GM21515 (cell line): ENCODE measurements around the gene C2CD3.

Source experiments
- ATAC-seq: cut with Tn5 transposase; IDR thresholded peaks from one replicate; pipeline ENCODE4 v1.9.1; 2021; ENCODE audit not compliant: unreplicated experiment

The C2CD3 gene

DNA sequence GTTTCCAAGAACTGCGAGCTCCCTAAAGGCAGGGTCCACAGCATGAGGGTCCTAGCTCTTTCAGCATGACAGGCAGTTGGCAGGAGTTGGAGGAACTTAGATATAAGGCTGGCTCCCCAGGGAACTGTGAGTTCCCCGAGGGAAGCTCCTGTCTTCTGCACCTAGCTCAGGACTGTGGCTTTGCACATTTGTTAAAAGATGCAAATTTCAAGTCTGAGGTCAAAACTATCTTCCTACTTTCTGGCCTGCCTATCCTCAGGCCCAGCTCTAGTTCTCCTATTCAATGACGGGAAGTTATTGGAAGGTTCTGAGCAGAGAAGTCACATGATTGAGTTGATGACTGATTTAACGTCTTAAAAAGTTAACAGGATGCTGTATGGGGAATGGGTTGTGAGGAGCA is 150.3 kb downstream of the C2CD3 start:
- ATAC-seq = peak; percentile 59

DNA sequence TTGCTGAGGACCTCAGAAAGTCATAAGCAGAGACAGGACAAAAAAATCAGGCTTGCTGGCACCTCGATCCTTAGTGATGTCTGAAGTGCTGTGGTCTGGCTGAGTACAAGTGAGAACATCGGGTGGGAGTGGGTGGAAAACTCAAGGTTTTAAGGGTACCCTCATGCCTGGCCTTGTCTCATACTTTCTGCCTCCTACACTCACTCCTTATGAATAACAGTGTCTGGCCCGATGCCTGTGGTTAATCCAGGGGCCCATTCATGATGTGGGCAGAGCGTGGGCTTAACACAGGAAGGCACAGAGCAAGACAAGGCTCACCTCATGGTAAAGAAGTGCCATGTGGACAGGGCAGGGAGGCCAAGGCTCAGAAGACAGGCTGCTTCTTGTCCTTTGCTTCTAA is 150.9 kb downstream of the C2CD3 start:
- ATAC-seq = no peak

DNA sequence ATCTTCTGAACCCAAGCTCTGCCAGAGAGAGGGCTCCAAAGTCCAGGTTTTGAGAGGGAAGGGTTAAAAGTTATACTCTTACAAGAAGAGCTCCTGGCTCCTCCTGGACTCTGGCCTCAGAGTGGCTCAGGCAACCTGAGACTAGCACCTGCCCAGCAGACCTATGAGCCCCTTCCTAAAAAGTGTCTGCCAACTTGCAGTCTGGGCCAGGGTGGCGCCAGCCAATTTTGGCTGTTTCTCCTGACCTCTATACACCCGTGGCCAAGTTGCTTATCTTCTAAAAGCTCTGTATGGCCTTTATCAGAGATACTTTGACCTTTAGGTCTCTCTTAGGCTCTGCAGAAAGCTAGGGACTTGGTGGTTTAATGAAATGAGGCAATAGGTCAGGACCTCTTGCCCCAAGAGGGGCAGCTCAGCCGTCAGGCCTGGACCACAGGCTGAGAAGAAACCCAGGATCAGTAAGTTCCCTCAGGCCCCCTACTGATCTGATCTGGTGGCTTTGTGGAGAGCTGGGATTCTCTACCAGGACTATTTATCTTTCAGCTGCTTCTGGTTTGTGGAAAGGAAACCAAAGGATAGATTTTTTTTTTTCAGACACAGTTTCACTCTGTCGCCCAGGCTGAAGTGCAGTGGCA is 151.6 kb downstream of the C2CD3 start:
- ATAC-seq = no peak

DNA sequence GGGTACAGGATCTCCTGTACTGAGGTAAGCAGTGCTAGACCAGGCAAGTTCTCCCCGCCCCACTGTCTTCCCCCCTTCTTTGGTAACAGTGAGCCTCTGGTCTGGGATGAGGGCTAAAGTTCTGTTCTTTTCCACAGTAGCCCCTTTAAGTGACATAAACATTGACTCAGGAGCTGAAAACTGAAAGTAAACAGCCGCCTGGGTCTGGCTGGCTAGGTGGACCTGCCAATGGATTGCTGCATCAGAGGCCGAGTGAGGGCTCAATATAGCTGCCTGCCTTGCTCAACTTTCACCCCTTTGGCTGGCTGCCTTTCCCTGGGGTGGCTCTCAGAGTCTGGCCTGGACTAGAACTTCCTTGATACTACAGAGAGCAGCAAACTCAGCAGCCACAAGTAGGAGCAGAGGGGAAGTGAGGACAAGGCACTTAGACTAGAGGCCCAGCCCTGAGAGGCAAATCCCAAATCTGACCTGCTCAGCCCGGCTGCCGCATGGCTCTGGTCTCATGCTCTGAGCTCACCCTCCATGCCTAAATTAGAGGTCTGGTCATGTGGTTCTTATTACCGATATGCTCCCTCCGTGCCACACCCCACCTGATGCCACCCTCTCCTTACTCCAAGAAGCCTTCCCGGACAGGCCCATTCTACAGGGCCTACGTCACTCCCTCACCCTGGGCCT is 152.3 kb downstream of the C2CD3 start:
- ATAC-seq = no peak

DNA sequence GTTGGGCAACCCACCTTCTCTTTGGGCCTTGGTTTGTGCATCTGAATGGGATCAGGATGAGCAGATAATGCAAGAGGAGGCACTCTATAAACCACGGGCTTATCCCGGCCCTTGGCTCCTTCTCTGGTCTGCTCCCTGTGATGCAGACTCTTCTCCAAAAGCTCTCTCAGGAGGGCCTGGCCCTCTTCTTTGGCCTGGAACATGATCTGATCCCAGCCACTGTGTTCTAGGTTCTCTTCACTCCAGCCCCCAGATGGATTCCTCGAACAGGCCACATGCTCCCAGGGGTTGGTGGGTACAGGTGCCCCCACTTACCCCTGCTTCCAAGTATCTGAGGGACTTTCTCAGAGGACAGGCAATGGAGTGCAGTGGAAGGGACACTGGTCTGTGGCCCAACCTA is 153.2 kb downstream of the C2CD3 start:
- no peak for ATAC-seq

DNA sequence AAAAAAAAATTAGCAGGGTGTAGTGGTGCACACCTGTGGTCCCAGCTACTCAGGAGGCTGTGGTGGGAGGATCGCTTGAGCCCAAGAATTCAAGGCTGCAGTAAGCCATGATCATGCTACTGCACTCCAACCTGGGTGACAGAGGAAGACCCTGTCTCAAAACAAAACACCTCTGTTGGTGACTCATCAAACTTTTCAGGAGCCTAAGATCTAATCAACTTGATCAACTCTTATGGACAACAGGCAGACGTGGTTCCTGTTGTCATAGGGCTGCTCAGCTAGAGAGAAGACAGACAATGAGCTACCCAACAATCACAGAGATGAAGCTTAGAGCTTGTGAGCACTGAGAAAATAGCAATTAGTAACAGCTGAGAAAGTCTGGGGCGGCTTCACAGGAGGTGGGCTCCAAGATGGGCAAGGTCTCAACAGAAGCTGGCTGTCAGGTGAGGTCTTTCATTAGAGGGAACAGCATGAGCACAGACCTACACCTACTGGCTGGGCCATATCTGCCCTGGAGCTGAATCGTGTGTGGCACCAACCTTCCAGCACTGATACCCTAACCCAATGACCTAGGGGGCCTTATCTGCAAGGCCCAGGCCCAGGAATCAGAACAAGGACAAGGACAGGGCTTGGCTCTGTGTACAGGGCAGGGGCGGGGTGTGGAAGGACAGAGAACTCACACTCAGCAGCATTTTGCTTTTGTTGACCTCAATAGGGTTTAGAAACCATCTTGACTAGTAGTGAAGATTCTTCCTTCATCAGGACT is 154.7 kb downstream of the C2CD3 start:
- no peak for ATAC-seq

DNA sequence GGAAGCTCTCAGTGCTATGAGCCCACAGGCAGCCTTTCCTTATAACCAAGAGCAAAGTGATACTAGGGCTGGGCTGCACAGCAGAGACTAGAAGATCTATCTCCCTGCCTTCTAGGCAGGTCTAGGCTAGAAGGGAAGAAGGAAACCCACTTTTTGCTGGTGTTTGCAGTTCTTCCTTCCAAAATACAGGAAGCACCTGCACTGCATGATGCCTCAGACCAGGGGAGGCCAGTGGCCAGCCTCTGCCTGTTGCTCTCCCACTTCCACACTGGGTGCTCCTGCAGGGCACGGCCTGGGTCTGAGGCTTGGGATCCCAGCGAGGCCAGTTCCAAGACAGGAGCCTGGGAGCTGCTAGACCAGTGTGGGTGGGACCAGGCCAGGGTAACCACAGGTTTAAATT is 155.9 kb downstream of the C2CD3 start:
- ATAC-seq = no peak

DNA sequence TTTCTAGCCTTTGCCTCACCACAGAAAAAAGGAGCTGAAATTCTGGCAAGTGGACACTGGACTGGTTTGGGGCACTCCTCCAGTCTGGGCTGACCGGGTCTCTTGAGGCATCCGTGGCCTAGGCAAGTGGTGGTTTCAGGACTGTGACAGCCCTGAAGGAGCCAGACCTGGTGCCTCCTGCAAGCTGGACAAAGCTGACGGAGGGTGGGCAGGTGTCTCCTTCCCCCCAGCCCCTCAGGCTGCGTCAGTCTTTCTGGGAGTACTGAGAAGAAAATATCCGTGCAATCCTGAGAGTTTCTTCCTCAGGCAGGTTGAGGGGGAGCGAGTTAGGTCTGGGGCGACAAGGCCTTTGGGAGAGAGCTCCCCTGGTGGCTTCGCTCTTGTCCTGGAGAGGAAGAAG is 157.7 kb downstream of the C2CD3 start:
- ATAC-seq = no peak

DNA sequence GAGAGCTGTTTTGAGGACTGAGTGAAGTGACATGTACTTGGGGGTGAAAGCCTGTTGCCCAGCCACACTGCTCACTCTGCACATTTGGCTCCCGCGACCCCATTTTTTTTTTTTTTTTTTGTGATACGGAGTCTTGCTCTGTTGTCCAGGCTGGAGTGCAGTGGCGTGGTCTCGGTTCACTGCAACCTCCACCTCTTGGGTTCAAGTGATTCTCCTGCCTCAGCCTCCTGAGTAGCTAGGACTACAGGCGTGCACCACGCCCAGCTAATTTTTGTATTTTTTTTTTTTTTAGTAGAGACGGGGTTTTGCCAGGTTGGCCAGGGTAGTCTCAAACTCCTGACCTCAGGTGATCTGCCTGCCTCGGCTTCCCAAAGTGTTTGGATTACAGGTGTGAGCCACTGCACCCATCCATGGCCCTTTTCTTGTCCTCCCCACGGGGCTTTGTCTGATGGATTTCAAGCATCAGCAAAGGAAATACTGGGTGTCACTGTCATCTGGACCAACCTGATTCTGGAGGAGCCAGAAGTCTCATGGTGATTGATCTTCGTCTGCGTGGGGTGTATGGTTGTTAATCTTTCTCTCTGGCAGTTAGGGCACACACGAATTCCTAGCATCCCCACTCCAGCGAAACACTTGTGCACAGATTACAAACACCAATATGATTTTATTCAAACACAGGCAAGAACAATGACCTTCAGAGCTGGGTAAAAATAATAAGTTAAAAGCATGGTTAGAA is 158.6 kb downstream of the C2CD3 start:
- no peak for ATAC-seq

DNA sequence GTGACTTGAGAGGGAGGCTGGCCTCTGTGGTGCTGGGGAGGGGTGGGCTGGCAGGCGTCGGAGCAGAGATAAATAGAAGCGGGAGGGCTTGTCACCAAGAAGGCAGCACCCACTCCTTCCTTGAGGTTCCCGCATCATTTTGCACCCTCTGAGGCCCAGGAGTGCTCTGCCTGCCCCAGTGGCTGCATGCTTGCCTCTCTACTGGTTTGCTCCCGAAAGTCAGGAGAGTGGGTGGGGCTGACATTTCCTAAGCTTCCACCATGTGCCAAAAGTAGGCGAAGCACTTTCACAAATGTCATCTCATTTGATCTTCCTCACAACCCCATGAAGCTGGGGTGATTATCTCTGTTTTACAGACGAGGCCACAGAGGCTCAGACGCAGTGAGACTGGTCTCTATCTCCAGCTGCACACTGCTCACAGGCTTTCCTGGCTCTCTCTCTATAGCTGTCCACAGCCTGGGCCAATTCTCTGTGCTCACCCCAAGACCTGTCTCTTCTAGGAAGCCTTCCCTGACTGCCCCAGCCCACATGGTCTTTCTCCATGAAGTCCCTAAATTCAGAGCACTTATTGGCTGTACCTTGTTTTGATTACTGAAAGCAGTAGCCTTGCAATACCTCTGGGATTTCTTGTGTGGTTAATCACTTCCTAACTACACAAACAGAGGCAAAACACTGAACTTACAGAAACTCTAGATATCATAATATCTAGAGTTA is 159.3 kb downstream of the C2CD3 start:
- peak; percentile 82 for ATAC-seq

DNA sequence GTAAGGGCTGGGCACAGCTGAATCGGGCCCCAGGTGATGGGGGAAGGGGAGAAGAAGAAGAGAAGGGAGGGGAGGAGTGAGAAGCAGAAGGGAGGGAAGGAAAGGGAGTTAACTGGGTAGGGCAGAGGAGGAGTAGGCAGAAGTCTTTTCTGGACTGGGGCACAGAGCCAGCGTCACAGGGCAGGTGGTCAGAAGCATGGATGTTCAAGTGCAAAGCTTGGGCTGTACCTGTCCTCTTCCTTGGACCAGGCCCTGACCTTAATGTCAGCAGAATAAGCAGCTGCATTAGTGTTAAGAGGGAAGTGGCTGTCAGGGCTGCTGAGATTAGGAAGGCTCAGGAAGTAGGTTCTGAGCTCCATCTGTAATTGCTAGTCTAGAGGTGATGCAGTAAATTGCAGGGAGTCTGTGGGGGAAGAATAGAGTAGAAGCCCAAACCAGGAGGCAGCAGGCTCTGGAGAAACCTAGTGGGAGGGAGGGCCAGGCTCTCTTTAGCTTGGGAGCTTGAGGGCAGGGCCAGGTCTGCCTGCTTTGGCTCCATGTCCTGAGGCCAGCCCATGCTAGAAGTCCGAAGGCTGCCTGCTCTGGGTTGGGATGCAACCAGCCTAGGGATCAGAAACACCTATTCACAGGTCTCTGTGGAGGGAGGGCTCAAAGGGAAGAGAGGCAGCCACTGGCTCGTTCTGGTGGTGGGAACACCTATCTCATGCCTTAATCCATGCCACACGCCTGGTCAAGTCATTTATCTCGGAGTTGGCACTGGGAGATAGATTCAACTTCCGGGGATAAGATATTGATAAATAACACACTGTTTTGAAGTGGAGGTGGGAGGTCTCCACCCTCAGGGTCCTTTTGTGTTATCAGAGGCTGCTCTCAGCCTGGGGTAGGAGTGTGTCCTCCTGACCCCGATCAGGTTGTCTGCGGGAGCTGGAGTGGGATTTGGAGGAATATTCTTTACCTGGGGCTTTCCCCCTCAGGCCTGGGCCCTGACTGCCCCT is 160.2 kb downstream of the C2CD3 start:
- no peak for ATAC-seq

DNA sequence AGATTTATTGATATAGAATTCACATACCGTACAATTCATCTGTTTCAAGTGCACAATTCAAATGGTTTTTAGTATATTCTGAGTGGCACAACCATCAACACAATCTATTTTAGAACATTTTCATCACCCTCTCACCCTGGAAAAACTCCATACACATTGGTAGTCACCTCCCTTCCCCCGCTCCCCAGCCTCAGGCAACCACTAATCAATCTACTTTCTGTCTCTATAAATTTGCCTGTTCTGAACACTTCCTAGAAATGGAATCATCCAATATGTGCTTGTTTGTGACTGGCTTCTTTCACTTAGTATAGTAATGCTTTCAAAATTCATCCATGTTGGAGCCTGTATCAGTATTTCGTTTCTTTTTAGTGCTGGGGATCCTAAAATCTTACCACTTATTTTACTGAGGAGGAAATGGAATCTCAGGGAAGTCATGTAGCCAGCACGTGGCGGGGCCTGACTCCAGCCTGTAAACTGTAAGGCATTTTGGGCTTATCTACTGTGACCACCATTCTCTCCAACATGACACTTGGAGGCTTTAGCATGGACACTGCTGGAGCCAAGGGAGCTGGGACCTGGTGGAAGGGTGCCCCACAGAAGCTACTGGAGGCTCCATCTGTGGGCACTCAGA is 161.0 kb downstream of the C2CD3 start:
- ATAC-seq = no peak

DNA sequence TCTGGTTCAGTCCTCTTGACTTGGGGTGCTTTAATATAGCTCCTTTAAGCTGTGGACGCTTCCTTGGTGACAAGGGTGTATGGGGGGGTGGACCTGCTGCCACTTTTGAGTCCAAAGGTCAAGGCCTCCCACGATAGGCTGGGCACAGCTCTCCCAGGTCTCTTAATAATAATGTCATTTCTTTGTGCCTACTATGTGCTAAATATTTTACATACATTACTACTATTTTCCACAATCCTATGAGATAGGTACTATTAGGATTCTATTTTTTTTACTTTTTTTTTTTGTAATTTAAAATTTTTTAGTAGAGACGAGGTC is 161.6 kb downstream of the C2CD3 start:
- no peak for ATAC-seq

DNA sequence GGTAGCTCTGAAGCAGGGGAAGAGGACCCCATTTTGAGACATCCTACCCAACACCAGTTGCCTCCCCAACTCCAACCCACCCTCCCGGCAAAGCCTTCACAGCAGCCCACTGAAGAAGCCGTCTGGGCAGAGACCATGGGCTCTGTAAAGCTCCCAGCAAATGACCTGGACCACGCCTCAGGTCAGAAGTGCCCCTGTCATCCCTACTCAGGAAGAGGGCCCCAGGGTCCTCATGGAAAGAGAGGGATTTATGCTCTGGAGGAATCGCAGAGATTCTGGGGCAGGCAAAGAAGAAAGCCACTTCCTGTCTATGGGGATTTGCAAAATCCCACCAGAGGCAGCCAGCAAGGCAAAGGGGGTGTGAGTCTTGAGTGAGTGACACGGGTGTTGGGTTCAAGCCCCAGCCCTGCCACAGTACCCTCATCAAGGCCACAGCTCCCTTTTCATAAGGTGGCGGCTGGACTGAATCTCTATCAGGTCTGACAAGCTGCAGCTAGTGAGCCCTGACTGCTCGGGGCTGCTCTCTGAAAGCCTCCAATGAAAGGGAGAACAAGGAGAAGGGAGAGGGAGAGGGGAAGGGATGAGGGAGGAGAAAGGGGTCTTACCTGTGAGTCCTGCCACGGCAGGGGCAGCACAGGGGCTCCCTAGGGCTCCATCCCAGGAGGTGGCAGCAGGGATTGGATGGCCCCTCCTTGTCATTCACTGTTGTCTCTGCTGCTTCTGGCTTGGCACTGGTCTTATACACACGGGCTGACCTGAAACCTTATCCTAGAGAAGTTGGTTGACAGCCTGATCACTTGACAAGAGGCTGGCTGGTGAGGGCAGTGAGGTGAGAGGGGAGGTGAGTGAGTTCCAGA is 162.2 kb downstream of the C2CD3 start, which contains the start of gene UCP3:
Gene UCP3, minus strand, starts transcription at position 713 of the 857 bp plus-strand sequence. CDS start 2,043 bp downstream, outside the sequence.
- ATAC-seq = no peak

DNA sequence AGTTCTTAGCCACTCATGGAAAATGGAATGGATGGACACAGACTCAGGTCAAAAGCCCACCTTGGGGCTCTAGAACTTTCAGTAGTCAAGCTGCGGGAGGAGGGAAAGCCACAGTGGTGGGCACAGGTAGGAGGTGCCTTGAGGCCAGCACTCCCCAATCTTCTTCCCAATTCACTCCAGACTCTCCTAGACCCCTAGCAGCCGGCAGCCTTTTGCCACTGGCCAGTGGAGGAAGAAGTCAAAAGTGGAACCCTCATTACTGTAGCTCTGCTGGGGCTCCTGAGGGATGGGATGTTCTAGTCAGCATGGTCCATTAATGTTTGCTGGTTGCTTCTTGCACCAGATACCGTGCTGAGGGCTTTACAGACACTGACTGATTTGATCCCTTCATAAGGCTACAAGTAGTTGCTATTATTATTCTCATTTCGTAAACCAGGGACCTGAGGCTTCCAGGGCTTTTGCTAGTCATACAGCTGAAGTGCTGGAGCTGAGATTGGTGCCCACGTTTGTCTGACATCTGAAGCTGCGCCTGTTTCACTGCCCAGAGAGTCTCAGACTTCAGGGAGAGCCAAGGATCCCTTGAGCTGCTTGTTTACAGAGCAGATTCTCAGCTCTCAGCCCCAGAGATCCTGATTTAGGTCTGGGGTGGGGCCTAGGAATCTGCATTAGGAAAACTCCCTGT is 163.0 kb downstream of the C2CD3 start:
- ATAC-seq = no peak

DNA sequence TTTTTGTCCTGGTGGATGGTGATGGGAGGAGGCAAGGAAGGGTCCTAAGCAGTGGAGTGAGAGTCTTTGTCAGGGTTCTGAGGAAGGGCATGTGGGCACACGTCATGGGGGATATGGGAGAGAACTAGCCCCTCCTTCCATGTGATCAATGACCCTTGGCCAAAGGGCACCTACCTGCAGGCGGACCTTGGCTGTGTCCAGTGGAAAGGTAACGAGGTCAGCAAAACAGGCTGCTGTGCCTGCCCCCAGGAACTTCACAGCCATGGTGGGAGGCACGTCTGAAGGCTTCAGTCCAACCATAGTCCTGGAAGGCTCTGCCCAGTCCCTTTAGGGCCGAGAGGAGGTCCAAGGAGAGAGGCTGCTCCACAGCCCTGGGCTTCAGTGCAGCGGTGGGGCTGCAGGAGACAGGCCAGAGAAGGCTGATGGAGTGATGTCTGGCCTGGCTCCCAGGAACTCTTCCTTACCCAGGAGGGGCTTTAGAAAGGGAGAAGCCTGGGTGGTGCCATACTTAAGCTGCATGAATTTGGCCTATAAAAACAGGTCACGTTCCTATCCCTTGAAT is 164.0 kb downstream of the C2CD3 start:
- ATAC-seq = no peak

DNA sequence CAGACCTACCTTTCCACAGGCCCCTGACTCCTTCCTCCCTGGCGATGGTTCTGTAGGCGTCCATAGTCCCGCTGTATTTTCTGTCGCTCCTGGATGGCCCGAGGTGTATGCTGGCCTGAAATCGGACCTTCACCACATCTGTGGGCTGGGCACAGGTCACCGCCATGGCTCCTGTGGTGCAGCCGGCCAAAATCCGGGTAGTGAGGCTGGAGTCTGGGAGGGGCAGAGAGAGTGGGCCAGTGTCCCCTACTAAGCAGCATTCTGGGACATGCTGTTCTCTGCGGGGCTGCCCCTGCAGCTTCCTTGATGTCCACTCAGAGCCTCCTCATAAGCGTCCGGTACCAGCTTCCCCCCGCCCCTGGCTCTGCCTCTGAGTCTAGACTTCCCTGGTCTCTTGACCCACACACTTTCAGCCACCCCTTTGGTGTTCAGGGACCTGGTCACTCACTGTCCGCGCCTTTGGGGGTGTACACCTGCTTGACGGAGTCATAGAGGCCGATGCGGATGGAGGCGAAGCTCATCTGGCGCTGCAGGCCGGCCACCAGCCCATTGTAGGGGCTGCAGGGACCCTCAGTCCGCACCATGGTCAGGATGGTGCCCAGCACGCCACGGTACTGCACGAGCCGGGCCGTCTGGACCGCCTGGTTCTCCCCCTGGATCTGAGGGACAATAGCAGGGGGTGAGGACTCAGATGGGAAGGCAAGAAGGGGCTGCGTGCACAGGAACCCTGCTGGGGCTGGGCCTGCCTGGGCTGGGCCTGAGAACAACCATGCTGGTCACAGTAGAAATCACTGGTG is 164.9 kb downstream of the C2CD3 start:
- no peak for ATAC-seq
